Posterior vena cava (tissue), 2 donors: ENCODE measurements around the gene CCDC124. TPM values are rescaled to one million over a fixed set of nuclear protein-coding genes. Genes with fewer than 3 reads are reported as not detected.
"Not testable (repeated sequence)": the region's sequence is repeated elsewhere in the genome, so short reads cannot be mapped to it uniquely, and the experiment has no call there.

Experiments used
- DNase-seq: peaks from one replicate; pipeline ENCODE4 v3.0.0-alpha.2; 2020; ENCODE audit warnings: low spot score
- intact Hi-C, 2 donors: fragments of 100-400 bp; cut with DNase I; formaldehyde crosslinking; loops; one replicate each; pipeline versions ENCODE4 v1.14.1 to v1.14.2; 2022 to 2023
- total RNA-seq, 2 donors: library from RNA; stranded (reverse); fragmentation: NEBNext Ultra II Directional; extraction: Animal tissue kit (Norgen Biotek cat#: 25700); gene quantifications; one replicate each; pipeline ENCODE4 v1.2.1, GENCODE V29; 2021
- donor health status: DM: yes; HTN: yes; CAD: no.
- donor health status: DM: yes; HTN: yes; CAD: no.

Gene CCDC124
- total RNA-seq, 2 donors from 2014 or later = 48.5 to 73.0 TPM

- intact Hi-C loops = no loop called here
- DNase-seq = no peak
These were observed 39.4 kb downstream of the CCDC124 start for GRCh38 chr19:17972230-17972629.

GRCh38 chr19:17973759-17974158 is 40.9 kb downstream of the CCDC124 start:
- intact Hi-C loops = no loop called here
- DNase-seq = no peak

- DNase-seq = no peak
- intact Hi-C loops = no loop called here
These were observed 41.7 kb downstream of the CCDC124 start for GRCh38 chr19:17974551-17974950.

GRCh38 chr19:17975032-17975431 is 42.2 kb downstream of the CCDC124 start:
- no peak for DNase-seq
- intact Hi-C loops = no loop called here

- DNase-seq = no peak
- intact Hi-C loops = no loop called here
These were observed 44.2 kb downstream of the CCDC124 start for GRCh38 chr19:17977021-17977420.

GRCh38 chr19:17977488-17977887 is 44.7 kb downstream of the CCDC124 start:
- intact Hi-C loops = no loop called here
- DNase-seq = no peak

- intact Hi-C loops = loop anchor here in 1 of 2 donors (10.0 kb wide), 1 partner anchor 117 kb away; no protein-coding TSS in a partner anchor
- DNase-seq = no peak
These were observed 48.8 kb downstream of the CCDC124 start for GRCh38 chr19:17981611-17982010.

GRCh38 chr19:17982430-17982829 is 49.6 kb downstream of the CCDC124 start:
- intact Hi-C loops = loop anchor here in 1 of 2 donors (10.0 kb wide), 1 partner anchor 118 kb away; no protein-coding TSS in a partner anchor

GRCh38 chr19:17985037-17985818 is 52.4 kb downstream of the CCDC124 start:
- DNase-seq = no peak
- intact Hi-C loops = loop anchor here in 1 of 2 donors (10.0 kb wide), 1 partner anchor 120 kb away; no protein-coding TSS in a partner anchor

More at GRCh38 chr19:17982430-17982829, 49.6 kb downstream of the CCDC124 start:
- no peak for DNase-seq

GRCh38 chr19:17986569-17986968 is 53.8 kb downstream of the CCDC124 start:
- not testable (repeated sequence) for DNase-seq
- intact Hi-C loops = loop anchor here in 1 of 2 donors (10.0 kb wide), 1 partner anchor 122 kb away; no protein-coding TSS in a partner anchor

GRCh38 chr19:17988161-17988560 is 55.3 kb downstream of the CCDC124 start:
- DNase-seq = no peak
- intact Hi-C loops = loop anchor here in 1 of 2 donors (10.0 kb wide), 1 partner anchor 123 kb away; no protein-coding TSS in a partner anchor

- no peak for DNase-seq
- intact Hi-C loops = loop anchor here in 1 of 2 donors (5.0 to 10.0 kb wide), 2 partner anchors 125 to 217 kb away; no protein-coding TSS in a partner anchor
These were observed 56.7 kb downstream of the CCDC124 start for GRCh38 chr19:17989425-17990094.

GRCh38 chr19:17993076-17993813 is 60.4 kb downstream of the CCDC124 start:
- intact Hi-C loops = loop anchor here in 1 of 2 donors (5.0 kb wide), 1 partner anchor 221 kb away; no protein-coding TSS in a partner anchor
- DNase-seq = no peak

Other genes with a start within 250 kb of the CCDC124 start
- gene UNC13A, start 244.7 kb upstream of the CCDC124 start, total RNA-seq = under 1 TPM; 0.14 to 0.60 TPM
- 10 to 100 TPM; 50.8 to 57.0 TPM for gene MAP1S, start 213.5 kb upstream of the CCDC124 start, total RNA-seq
- 1 to 10 TPM; 2.0 to 2.1 TPM for gene FCHO1, start 181.5 kb upstream of the CCDC124 start, total RNA-seq
- under 1 TPM in 1 of 2 donors, not detected in 1; 0.28 TPM for gene B3GNT3, start 137.9 kb upstream of the CCDC124 start, total RNA-seq
- gene INSL3, start 111.5 kb upstream of the CCDC124 start, total RNA-seq = not detected
- 1 to 10 TPM; 6.6 to 8.8 TPM for gene JAK3, start 85.0 kb upstream of the CCDC124 start, total RNA-seq
- 1,000 to 10,000 TPM; 1,284 to 1,308 TPM for gene RPL18A, start 73.1 kb upstream of the CCDC124 start, total RNA-seq
- gene SLC5A5, start 61.1 kb upstream of the CCDC124 start, total RNA-seq = not detected
- under 1 TPM in 1 of 2 donors, not detected in 1; 0.33 TPM for gene KCNN1, start 34.1 kb downstream of the CCDC124 start, total RNA-seq
- gene ARRDC2, start 75.2 kb downstream of the CCDC124 start, total RNA-seq = 10 to 100 TPM; 21.0 to 25.2 TPM
- gene IL12RB1, start 153.9 kb downstream of the CCDC124 start, total RNA-seq = 1 to 10 TPM; 1.7 to 2.3 TPM
- gene MAST3, start 164.8 kb downstream of the CCDC124 start, total RNA-seq = 1 to 10 TPM; 5.6 to 7.1 TPM
- 10 to 100 TPM; 11.5 to 13.0 TPM for gene PIK3R2, start 220.1 kb downstream of the CCDC124 start, total RNA-seq
- gene IFI30, start 240.8 kb downstream of the CCDC124 start, total RNA-seq = 10 to 100 TPM; 60.7 to 76.7 TPM